Kidney glomerular epithelial cell (primary cell): ENCODE measurements around the gene PTGES2.
"Not testable (repeated sequence)": the region's sequence is repeated elsewhere in the genome, so short reads cannot be mapped to it uniquely, and the experiment has no call there.

Experiments
- DNase-seq: peaks from one replicate; lab custom pipeline; 2025; lab: John Stamatoyannopoulos, UW

PTGES2 gene

GRCh38 chr9:128118971-128119665 lies 8.4 kb downstream of the PTGES2 start:
- DNase-seq: no peak

- DNase-seq: no peak
These were observed 9.1 kb downstream of the PTGES2 start for GRCh38 chr9:128118472-128118857.

- DNase-seq: peak; percentile 87
These were observed 9.7 kb downstream of the PTGES2 start for GRCh38 chr9:128117613-128118471.

- no peak for DNase-seq
These were observed 11.1 kb downstream of the PTGES2 start for GRCh38 chr9:128116104-128117083.

GRCh38 chr9:128115187-128116103 lies 12.1 kb downstream of the PTGES2 start:
- DNase-seq: no peak

GRCh38 chr9:128114326-128115186 lies 13.0 kb downstream of the PTGES2 start:
- no peak for DNase-seq

- DNase-seq: no peak
These were observed 13.8 kb downstream of the PTGES2 start for GRCh38 chr9:128113526-128114325.

- not testable (repeated sequence) for DNase-seq
These were observed 15.8 kb downstream of the PTGES2 start for GRCh38 chr9:128111726-128112125.

GRCh38 chr9:128109050-128109709 lies 18.3 kb downstream of the PTGES2 start:
- no peak for DNase-seq

- no peak for DNase-seq
These were observed 19.1 kb downstream of the PTGES2 start for GRCh38 chr9:128108269-128109049.

- DNase-seq: no peak
These were observed 19.9 kb downstream of the PTGES2 start for GRCh38 chr9:128107468-128108268.

GRCh38 chr9:128106940-128107467 lies 20.5 kb downstream of the PTGES2 start:
- no peak for DNase-seq

- DNase-seq: no peak
These were observed 21.2 kb downstream of the PTGES2 start for GRCh38 chr9:128106181-128106939.

- DNase-seq: no peak
These were observed 21.9 kb downstream of the PTGES2 start for GRCh38 chr9:128105538-128106175.

GRCh38 chr9:128104171-128104618 lies 23.3 kb downstream of the PTGES2 start:
- no peak for DNase-seq
